NCI-H2196 (cell line): ENCODE data around the gene STPG1.

Experiments used
- DNase-seq: peaks from one replicate; lab custom pipeline; 2025; ENCODE audit not compliant: unreplicated experiment; lab: John Stamatoyannopoulos, UW

STPG1 gene

DNA sequence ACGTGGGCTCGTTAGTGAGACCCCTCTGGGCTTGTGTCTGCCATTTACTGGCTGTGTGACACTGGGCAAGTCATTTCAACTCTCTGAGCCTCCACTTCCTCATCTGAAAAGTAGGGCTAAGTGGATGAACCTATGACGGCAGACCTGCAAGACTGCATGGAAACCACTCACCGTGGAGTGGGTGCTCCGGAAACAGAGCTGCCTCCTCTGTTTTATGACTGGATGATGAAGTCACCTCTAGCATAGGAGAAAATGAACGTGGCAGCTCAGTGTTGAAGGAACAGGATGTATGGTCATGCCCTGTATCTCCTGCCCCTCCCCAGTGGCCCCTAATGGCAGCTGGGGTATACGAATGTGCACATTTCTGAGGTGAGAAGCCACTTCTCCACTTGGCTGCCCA, 40.5 kb downstream of the STPG1 start:
- no peak for DNase-seq

DNA sequence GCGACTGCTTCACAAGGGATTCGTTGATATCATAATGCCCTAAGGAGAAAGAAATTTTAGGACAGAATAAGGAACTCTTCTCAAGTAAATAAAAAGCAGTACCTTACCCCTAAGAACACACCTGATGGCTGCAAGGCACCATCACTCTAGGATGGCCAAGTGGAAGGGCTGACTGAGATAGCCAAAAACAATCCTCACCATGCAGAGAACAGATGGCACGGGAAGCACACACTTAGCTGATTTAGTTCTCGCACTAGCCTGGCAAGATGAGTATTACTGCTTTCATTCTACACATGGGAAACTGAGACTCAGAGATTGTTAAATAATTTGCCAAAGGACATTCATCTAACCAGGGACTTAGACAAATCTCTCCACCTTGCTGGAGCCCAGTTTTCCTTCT, 43.8 kb downstream of the STPG1 start:
- DNase-seq: no peak

GRCh38 chr1:24369199-24369598, 44.4 kb downstream of the STPG1 start:
- DNase-seq: no peak

DNA sequence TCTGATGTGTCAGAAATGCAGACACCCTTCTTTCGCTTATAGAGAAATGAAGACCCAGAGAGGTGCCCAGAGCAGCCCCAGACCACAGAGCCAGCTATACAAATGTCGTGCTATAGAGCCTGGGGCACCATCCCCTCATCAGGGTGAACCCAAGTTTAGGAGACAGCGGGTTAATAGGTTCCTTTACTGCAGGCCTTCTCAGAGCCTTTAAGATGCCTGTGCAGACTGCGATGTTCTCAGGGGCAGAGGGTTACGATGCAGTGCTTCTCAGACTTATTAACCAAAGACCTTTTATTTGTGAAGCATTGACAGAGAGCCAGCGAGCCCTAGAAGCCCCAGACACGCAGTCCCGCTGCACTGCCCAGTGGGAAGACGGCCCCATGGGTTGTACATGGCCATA, 46.9 kb downstream of the STPG1 start:
- no peak for DNase-seq

DNA sequence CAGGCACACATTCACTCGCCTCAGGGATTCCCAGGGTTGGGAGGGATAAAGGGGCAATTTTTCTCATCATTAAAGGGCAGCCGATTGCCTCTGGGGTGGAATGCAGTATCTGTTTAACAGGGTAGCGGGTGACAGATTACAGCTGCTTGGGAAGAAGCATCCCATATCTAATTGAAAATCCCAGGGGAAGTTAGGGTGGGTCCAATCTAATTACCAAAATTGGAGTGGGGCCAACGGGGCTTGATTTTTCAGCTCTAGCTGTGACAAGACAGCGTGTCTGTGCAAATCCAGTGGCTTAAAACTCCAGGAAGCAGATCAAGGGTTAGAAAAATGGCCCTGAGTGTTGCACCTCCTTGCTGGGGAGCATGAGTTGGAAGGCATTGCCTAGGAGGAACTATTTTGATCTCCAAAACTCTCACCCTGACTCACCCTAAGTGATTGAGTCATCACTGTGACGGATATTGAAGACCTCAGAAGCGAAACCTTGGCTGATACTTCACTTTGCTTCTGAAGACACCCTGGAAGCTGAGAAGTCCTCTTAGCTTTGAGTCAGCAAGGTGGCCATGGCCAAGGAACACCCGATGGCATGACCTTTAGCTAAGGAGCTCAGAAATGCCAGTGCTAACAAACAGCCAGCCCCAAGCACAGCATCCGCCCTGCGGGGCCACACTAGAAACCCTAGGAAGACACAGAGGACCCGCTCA, 48.5 kb downstream of the STPG1 start:
- DNase-seq: no peak

- no peak for DNase-seq
These were observed 49.0 kb downstream of the STPG1 start for GRCh38 chr1:24364605-24364974.

GRCh38 chr1:24363994-24364393, 49.6 kb downstream of the STPG1 start:
- no peak for DNase-seq

GRCh38 chr1:24362982-24363614, 50.5 kb downstream of the STPG1 start:
- no peak for DNase-seq

DNA sequence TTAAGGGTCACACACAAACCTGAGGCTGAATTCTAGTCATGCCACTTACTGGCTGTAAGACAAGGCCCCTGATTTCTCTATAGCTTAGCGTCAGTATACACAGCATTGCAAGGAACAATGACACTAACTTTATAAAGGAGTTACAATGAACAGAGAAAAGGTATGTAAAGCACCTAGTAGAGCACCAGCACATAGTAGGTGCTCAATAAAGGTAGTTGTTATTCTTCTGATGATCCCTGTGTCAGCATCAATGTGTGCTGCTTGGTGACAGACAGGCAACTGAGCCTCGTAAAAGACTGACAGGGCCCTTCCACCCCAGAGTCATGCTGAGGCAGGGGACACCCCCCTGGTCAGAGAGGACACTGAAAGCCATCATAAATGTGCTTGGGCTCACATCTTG, 51.2 kb downstream of the STPG1 start:
- no peak for DNase-seq

- DNase-seq: no peak
These were observed 51.8 kb downstream of the STPG1 start for GRCh38 chr1:24361811-24362210.

DNA sequence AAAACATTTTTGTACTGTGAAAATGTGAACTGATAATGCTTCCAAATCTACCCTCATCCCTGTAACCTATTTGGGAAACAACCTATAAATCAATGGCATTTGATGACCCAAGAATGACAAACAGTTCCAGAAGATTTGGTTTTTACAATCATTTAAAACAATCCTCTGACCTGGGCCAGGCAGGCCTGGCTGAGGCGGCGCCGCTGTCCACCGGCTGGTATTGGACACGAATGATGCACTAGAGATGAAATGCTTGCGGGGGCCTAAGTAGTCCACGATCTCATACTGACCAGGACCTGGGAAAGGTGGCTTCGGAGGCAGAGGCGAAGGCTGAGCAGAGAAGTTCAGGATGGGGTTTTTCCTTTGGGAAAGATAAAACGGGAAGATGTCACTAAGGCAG, 52.9 kb downstream of the STPG1 start:
- no peak for DNase-seq

- DNase-seq: no peak
These were observed 56.5 kb downstream of the STPG1 start for GRCh38 chr1:24357038-24357437.

DNA sequence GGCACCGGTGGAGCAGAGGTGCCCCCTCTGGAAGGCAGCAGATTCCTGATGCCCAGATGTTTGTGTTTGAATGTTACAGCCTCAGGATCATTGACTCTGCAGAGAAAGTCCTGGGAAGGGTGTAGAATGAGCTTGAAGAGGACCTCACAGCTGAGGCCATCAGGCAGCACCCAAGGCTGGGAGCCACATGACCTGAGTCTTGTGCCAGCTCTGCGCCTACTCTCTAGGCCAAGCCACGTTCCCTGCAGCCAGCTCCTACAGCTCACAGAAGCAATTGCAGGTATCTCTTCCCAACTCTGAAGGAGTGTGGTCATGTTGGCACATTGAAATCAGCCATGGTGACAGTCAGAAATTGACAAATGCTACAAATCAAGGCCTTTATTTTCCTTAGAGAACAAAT, 58.1 kb downstream of the STPG1 start:
- no peak for DNase-seq

- no peak for DNase-seq
These were observed 60.2 kb downstream of the STPG1 start for GRCh38 chr1:24353292-24353891.

GRCh38 chr1:24351918-24352627, 61.5 kb downstream of the STPG1 start:
- DNase-seq: no peak

DNA sequence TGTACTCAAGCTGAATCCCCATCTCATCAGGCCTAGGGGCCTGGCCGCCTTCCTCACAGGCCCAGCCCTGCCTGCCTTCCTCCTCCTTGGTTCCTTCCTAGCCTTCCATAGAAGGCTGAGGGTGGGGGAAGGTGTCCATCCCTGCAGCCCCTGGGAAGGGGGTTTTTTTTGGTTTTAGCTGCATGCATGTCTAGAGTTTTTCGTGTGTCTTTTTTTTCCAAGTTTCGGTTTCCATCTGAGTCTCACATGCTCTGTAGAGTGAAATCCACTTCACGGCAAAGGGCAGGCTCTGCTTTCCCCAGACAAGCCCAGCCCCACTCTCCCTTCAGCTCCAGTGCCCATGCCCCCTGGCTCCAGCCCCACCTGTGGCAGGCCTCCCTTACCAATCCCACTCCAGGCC, 62.3 kb downstream of the STPG1 start:
- DNase-seq: no peak

DNA sequence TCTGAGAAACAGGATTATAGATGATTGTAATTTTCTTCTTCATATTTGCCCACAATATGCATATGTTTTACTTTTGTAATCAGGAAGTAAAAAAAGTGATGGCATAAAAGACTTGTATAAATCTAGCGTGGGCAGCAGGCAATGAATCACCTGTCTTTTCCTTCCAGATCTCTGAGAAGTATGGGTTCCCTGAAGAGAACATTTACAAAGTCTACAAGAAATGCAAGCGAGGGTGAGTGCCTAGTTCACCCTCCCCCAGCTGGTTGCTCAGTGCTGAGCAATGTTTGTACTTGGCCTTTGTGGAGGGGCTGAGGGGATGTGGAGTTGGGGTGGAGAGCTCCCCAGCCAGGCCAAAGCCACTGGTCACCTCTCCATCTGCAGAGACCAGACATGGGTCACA, 63.7 kb downstream of the STPG1 start:
- no peak for DNase-seq

GRCh38 chr1:24348196-24348595, 65.4 kb downstream of the STPG1 start:
- no peak for DNase-seq

- DNase-seq: no peak
These were observed 66.2 kb downstream of the STPG1 start for GRCh38 chr1:24347159-24347934.

DNA sequence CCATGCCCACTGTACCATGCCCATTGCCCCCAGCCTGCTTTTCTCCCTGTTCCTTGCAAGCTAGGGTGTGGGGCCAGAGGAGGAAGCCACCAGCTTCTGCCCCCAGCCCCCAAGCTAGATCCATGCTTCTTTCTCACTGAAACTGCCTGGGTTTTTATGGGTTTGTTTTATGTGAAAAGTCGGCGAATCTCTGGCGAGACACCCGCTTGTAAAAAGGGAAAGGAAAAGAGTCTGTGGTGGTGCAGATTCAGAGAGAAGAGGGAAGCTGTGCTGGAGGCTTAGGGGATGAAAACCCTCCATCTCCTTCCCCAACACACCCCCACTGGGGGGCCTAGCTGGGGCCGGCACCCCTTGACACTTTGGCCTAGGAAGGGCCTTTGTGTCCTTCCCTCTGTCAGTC, 68.2 kb downstream of the STPG1 start:
- DNase-seq: no peak

- DNase-seq: no peak
These were observed 69.4 kb downstream of the STPG1 start for GRCh38 chr1:24344090-24344742.
